Mucosa of gallbladder (tissue), 1 donor: ENCODE measurements around the gene MRM3. TPM values are rescaled to one million over a fixed set of nuclear protein-coding genes. Genes with fewer than 3 reads are reported as not detected.
"Not testable (repeated sequence)": the region's sequence is repeated elsewhere in the genome, so short reads cannot be mapped to it uniquely, and the experiment has no call there.

Experiments
- DNase-seq: peaks from one replicate; pipeline ENCODE4 v3.0.0-alpha.2; 2020; ENCODE audit warnings: low spot score
- total RNA-seq: library from RNA; stranded (reverse); gene quantifications from one replicate; pipeline ENCODE4 v1.2.1, GENCODE V29; 2021
- donor health status: DM: no; HTN: no; CAD: no.

The MRM3 gene
- total RNA-seq, 1 donor from 2014 or later, result 13.4 TPM

GRCh38 chr17:755319-755961 is 26.7 kb upstream of the MRM3 start:
- not testable (repeated sequence) for DNase-seq

DNA sequence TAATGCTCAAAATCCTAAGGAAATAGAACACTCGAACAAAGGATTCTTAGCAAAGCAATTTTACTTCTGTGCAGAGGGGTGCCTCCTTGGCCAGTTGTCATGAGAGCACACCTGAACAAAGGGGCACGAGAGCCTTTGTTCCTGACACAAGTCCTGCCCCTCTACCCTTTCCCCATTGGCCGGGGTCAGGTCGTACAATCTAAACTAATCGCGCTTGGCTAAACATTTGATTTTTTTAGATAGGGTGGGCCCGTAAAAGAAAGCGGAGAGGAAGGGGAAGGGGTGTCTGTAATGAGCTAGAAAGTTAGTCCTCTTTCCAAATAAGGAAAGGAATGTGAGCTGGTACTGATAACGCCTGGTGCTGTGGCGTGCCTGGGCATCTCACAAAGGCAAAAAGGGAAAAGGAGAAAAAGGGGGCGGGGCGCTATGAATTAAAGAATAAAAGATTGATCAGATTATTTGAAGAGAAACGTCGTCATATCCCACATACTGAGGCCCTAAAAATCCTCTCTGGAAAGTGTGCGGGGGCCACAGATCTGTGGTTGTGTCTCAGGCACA is 26.1 kb upstream of the MRM3 start:
- DNase-seq, result not testable (repeated sequence)

DNA sequence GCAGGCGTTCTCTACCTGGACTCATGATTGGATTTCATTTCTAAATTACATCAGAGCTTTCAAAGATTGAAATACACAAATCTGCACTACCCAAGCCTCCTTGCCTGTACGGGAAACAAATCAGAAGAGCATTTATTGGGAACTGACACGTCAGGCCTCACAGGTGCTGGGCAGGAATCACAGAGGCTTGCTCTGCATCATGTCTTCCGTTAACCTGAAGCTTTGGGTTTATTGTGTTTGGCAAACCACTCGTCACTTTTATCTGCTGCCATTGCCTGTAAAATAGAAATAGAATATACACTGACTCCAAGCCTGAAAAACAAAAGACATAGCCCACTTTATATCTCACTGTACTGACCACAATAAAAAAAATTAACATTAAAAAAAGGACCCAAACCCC is 22.2 kb upstream of the MRM3 start:
- DNase-seq, result no peak

GRCh38 chr17:760371-760770 is 21.8 kb upstream of the MRM3 start:
- DNase-seq, result no peak

GRCh38 chr17:767076-767475 is 15.1 kb upstream of the MRM3 start:
- no peak for DNase-seq

DNA sequence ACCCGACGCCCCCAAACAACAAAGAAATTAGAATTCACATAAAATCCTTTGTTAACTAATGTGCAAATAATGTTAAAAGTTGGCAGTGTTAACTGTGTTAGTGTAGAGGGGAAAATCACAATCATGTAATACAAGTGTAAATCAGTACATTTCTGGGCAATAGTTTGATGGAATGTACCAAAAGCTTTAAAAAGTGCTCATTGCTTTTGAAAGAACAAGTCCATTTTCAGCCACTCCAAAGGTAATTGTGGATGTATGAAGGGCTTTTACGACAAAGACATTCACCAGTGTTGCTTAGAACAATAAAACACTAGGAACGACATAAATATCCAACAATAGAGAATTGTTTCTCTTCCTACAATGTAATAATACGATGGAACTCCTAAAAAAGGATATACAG is 9.1 kb upstream of the MRM3 start:
- no peak for DNase-seq

DNA sequence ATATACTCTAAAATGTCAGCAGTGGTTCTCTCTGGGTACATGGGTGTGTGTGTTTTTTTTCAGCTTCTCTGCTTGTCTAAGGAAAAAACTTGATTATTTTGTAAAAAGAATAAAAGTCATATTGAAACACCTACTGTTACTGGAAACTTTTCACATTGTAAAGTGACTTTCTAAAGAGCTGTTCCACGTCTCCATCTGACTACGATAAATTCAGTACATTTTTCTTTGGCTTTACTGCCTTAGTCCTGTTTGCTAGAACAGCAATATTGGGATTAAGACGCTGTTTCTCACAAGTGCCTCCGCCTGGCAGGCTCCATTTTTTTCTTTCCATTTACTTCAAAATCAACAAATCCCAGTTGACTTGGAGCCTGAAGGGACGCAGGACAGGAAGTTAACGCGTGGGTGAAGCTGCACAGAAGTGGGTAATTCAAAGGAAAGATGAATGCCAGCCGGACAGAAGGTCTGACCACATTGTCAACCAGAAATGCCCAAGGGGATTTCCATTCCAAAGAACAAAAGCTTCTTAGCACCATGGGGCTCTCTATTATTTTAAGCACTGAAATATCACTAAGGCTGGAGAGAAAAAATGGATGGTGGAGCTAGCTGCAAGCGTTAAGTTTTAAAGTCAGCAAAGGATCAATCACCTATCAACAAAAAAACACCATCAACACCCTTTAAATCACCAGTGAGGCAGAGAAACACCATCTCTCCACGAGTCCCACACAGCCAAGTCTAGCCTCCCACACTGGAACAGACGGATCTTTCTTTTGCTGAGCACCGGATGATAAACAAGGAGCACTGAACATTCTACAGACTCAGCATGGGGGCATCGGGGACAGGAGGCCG is 8.5 kb upstream of the MRM3 start:
- no peak for DNase-seq

- DNase-seq, result no peak
Observed at GRCh38 chr17:774313-774584, 7.9 kb upstream of the MRM3 start.

DNA sequence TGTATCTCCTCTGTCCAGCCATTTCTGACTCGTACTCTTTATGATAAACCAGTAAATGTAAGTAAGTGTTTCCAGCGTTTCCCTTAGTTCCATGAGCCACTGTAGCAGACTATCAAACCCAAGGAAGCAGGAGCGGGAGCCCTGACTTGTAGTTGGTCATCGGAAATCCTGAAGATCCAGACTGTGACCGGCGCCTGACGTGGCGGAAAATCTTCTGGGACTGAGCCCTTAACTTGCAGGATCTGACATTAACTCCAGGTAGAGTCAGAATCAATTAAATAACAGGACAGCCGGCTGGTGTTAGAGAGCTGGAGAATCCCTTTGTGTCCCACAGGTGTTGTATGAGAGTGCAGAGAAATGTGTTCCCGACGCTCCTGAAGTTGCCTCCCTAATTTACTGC is 4.1 kb upstream of the MRM3 start:
- no peak for DNase-seq

DNA sequence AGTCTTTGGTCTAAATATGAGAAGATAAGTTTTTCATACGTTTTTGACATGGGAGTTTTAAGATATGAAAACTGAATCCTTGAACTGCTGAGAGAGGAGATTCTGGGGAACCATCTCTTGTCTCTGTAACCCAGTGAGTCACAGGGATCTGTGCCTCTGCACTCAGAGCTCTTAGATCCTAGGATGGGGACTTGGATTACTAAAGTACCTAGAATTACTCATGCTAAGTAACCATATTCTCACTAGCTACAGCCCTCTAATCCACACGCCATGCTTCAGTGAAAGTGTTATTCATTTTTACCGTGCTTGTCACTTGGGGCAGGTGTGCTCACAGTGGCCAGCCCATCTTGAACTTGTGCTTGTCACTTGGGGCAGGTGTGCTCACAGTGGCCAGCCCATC is 2.0 kb downstream of the MRM3 start:
- DNase-seq, result no peak

- DNase-seq, result not testable (repeated sequence)
Observed at GRCh38 chr17:785901-786300, 3.7 kb downstream of the MRM3 start.

DNA sequence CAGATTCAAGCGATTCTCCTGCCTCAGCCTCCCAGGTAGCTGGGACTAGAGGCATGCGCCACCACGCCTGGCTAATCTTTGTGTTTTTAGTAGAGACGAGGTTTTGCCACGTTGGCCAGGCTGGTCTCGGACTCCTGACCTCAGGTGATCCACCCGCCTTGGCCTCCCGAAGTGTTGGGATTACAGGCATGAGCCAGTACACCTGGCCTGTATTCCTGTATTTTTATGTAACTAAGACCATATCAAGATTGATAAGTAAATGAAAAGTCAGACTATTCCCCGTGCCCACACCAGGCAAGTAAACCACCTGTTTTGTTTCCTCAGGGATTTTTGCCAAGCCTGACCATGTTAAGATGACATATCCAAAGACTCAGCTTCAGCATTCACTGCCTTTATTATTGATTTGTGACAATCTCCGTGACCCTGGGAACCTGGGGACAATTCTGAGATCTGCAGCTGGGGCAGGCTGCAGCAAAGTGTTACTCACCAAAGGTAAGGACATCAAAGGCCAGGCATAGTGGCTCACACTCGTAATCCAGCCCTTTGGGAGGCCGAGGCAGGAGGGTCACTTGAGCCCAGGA is 5.6 kb downstream of the MRM3 start:
- no peak for DNase-seq

DNA sequence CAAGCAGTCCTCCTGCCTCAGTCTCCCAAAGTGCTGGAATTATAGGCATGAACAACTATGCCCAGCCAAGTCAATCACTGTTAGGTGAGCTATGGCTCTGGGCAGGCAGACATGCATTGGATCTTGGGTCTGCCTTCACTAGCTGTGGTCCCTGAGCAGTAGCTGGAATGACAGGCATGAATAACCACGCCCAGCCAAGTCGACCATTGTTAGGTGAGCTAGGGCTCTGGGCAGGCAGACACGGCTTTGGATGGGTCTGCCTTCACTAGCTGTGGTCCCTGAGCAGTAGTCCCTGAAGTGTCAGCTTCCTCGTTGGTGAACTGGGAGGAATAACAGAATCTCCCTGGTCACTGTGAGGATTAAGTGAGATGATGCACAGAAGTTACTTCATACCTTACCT is 6.4 kb downstream of the MRM3 start:
- DNase-seq, result no peak

GRCh38 chr17:789160-789840 is 7.1 kb downstream of the MRM3 start:
- DNase-seq, result no peak

DNA sequence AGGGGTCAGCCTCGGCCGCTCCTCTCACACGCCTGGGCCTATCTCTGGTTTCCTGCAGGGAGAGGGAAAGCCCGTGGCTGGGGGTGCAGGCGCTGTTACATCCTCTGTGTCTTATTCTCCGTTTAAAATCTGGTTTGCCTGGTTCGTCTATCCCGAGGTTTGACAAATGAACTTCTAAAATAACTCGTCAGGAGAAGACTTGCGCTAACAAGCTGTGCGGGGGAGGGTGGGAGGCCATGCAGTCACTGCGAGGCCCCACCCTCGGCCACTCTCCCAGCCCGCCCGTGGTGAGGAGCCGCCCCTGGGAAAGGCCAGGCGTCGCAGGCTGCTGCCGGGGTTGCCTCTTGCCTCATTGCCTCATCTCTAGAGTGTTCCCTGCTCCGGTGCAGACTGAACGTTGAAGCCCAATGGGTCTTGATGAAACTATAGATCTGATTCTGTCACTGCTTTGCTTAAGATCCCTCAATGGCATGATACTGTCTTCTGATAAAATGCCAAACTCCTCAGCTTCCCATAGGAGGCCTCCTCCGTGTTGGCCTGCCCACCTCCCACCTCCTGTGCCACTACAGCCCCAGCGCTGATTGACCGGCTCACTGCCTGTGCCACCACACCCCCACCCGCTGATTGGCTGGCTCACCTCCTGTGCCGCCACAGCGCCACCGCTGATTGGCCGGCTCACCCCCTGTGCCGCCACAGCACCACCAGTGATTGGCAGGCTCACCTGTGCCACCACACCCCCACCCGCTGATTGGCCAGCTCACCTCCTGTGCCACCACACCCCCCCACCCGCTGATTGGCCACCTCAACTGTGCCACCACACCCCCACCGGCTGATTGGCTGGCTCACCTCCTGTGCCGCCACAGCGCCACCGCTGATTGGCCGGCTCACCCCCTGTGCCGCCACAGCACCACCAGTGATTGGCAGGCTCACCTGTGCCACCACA is 8.0 kb downstream of the MRM3 start:
- not testable (repeated sequence) for DNase-seq

GRCh38 chr17:790874-791247 is 8.7 kb downstream of the MRM3 start:
- not testable (repeated sequence) for DNase-seq

DNA sequence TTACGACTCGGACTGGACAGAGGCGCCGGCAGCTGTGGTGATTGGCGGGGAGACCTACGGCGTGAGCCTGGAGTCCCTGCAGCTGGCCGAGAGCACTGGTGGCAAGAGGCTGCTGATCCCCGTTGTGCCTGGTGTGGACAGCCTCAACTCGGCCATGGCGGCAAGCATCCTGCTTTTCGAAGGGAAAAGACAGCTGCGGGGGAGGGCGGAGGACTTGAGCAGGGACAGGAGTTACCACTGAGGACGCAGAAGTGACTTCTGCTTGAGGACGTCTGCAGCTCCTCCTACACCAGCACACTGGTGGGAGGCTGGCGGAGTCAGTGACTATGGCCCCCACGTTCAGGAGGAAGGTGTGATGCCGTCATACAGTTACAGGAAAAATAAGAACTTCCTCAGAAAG is 9.7 kb downstream of the MRM3 start:
- DNase-seq, result no peak

DNA sequence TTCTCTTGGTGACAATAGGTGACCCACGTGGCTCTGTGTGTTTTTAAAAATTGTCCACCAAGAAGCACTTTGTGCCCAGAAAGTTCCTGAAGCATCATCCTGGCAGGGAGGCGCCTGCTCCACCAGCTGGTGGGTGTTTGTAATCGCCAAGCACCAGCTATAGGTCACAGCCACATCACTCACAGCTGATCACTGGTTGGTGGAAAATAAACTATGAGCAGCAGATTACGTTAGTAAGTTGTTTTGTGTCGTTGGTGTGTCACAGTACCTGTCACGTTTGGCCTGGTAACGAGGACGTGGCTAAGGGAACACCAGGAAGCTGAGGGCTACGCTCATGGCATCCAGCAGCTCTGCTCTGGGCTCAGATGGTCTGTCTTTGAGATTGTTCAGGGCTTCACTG is 10.1 kb downstream of the MRM3 start:
- no peak for DNase-seq

GRCh38 chr17:794876-795275 is 12.7 kb downstream of the MRM3 start:
- peak; percentile 78 for DNase-seq

DNA sequence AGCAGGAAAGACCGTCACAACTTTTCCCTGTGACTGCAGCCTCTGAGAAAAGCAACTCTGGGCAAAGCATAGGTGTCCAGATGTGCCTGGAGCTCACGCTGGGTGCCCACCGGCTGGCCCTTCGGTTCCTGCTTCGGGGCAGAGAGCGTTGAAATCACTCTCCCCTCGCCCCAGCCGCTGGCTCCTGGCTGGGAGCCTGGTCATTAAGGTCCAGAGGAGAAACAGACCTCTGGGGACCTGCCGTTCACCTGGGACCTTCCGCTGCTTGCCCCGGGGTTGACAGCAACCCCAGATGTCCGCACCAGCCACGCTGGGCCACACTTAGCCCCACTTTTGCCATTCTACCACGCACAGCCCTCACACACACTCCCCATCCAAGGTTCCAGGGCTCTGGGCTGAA is 13.1 kb downstream of the MRM3 start:
- no peak for DNase-seq

- no peak for DNase-seq
Observed at GRCh38 chr17:795721-796120, 13.6 kb downstream of the MRM3 start.
